ENCODE data around the gene OTOGL. TPM values are rescaled to one million over a fixed set of nuclear protein-coding genes. Genes with fewer than 3 reads are reported as not detected.
"Not testable (repeated sequence)": the region's sequence is repeated elsewhere in the genome, so short reads cannot be mapped to it uniquely, and the experiment has no call there.

OTOGL gene
- total RNA-seq, 1 experiment from 2014 or later = 0.31 TPM

DNA sequence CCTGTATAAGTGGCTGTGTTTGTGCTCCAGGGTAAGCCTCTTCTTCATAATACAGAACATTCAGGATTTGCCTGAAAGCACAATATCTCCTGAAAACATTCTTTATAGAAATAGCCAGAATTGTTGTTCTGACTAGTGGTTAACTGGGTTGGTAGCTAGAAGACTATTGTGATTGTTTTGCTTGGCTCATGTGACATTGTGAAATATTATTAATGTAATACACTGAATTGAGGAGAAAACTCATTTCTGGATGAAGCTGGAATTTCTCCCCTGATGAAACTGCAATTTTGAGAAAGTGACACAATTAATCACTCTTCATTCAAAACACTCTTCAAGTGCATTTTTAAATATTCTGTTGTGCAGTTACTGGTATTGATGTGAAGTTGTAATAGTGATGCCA lies 172.4 kb downstream of the OTOGL start:
- H3K27me3 ChIP-seq (ENCODE audit: control insufficient read depth, insufficient read depth, low read length) = no peaks in the 10 kb centered on the region
- no peak for DNase-seq
- H3K4me3 ChIP-seq (ENCODE audit: insufficient read depth, low read depth, low read length) = no peak overlapping the region
- no peaks in the 10 kb centered on the region for H3K36me3 ChIP-seq (replicated peaks; ENCODE audit: control insufficient read depth, insufficient read depth, low read length)

DNA sequence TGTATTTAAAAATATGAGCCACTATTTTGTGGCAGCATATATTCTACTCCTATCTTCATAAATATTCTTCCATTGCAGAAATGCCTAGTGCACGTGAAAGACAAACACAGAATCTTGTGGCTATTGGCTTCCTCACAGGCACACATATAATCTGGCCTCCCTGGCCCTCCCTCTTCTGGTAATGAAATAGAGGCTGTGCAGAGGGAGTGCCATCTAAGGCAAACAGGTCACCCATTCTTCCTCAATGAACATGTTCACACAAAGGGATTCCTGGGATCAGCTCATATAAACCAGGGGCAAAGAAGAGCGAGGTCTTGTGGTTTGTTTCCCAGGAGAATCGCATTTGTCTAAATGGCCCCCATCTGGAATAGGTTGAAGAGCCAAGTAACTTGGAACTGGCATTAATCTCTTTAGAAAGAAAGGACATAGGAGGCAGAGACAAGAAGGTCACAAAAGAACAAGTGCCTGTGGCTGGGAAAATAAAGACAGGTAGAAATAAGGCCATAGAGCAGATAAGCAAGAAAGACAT lies 173.1 kb downstream of the OTOGL start:
- no peaks in the 10 kb centered on the region for H3K27me3 ChIP-seq (ENCODE audit: control insufficient read depth, insufficient read depth, low read length)
- no peak for DNase-seq
- no peaks in the 10 kb centered on the region for H3K36me3 ChIP-seq (replicated peaks; ENCODE audit: control insufficient read depth, insufficient read depth, low read length)
- no peak overlapping the region for H3K4me3 ChIP-seq (ENCODE audit: insufficient read depth, low read depth, low read length)

DNA sequence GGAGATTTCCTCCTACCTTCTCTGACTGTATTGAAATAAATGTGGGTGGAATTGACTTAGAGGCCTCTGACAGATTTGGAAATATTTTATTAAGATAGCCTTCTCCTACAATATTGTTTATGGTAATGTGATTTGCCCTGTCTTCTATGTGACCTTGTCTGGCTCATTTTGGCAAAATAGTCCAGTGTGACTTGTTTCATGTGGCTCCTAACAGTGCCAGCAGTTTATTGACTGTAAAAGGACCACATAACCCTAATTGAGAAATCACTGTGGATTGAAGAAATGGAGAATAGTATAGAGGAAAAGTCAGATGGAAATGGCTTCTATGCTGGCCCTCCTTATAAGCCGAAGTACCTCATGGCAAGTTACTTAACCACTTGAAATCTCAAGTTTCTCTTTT lies 173.8 kb downstream of the OTOGL start:
- H3K27me3 ChIP-seq (ENCODE audit: control insufficient read depth, insufficient read depth, low read length) = no peaks in the 10 kb centered on the region
- H3K36me3 ChIP-seq (replicated peaks; ENCODE audit: control insufficient read depth, insufficient read depth, low read length) = no peaks in the 10 kb centered on the region
- no peak for DNase-seq
- no peak overlapping the region for H3K4me3 ChIP-seq (ENCODE audit: insufficient read depth, low read depth, low read length)

DNA sequence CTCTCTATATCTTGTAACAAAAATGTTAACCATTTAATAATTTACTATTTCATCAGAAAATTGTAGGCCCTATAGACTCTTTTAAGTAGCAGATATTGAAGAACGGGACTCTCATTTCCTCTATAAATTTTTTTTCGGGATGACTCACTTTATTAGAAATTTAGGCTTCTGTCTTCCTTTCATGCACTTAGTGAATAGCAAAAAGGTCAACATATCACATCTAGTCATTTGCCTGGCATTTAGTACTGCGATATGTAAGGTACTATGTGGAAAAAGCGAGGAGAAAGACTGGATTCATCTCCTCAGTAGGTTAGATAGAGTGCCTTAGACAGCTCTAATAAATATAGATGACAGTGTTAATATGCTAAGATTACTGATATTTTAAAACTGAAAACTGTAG lies 178.4 kb downstream of the OTOGL start:
- H3K4me3 ChIP-seq (ENCODE audit: insufficient read depth, low read depth, low read length) = no peak overlapping the region
- no peaks in the 10 kb centered on the region for H3K27me3 ChIP-seq (ENCODE audit: control insufficient read depth, insufficient read depth, low read length)
- no peak for DNase-seq
- no peaks in the 10 kb centered on the region for H3K36me3 ChIP-seq (replicated peaks; ENCODE audit: control insufficient read depth, insufficient read depth, low read length)

DNA sequence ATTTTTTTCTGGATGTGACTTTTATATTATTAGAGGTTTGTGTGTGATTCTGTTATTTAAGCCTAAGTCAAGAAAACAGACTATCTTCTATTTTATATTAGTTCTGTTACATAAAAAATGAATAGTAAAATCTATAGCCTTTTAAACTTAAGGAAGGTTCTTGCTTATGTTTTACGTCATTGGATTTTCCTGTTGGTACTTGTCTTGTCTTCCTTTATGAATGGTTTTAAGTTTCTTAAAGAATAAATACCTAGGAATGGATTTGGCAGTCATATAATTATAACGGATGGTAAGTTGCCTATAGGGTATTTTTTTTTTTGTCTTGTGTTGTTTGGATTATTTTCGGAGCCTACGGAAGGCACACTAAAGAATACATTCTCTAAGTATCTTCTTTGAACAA lies 182.9 kb downstream of the OTOGL start:
- H3K36me3 ChIP-seq (replicated peaks; ENCODE audit: control insufficient read depth, insufficient read depth, low read length) = no peaks in the 10 kb centered on the region
- H3K4me3 ChIP-seq (ENCODE audit: insufficient read depth, low read depth, low read length) = no peak overlapping the region
- no peak for DNase-seq
- H3K27me3 ChIP-seq (ENCODE audit: control insufficient read depth, insufficient read depth, low read length) = no peaks in the 10 kb centered on the region

DNA sequence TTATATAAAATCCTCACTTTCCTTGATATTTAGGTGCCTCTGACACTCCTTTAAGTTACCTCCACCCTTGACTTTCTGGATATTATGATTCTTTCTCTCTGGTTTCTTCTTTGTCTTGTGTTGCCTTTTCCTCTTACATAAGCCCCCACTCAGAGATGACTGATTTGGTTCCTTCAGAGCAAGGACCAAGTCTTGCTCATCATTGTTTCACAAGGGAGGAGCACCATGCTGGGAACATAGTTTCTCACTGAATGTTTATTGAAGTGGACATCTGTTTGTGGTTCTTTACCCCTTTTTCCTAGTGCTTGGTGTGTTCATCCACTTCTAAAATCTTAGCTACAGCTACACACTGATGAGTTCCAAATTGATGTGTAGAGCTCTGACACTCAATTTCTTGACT lies 183.4 kb downstream of the OTOGL start:
- H3K27me3 ChIP-seq (ENCODE audit: control insufficient read depth, insufficient read depth, low read length) = no peaks in the 10 kb centered on the region
- no peak overlapping the region for H3K4me3 ChIP-seq (ENCODE audit: insufficient read depth, low read depth, low read length)
- H3K36me3 ChIP-seq (replicated peaks; ENCODE audit: control insufficient read depth, insufficient read depth, low read length) = no peaks in the 10 kb centered on the region
- DNase-seq = no peak

DNA sequence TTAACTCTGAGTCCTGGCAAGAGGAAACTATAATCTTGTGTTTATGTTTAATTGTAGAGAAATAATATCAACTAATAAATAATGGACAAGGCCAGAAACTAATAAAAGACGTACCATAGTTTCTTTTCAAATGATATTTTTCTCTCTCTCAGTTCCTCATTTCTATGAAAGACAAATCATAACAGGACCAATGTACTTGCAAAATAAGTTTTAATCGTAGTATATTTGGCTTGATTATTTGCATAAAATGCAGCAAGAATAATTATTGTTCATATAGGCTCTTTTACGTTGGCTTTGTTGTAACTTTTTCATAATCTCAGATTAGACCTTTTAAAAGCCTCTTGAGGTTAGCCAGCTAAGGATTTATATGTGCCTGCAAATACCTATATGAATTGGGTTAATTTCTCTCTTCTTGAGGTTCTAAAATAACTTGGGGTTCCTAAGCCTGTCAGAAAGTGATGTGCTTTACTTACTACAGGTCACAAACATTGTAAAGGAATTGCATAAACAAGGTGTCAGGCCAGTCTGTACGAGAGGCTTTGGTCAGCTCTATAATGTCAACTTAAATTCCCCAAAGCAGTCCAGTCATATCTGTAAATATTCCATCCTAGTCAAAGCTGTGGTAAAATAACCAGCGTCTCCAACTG lies 191.9 kb downstream of the OTOGL start:
- Histone ChIP-seq H3K36me3 (replicated peaks; ENCODE audit: control insufficient read depth, insufficient read depth, low read length) (no peaks in the 10 kb centered on the region), H3K4me3 (ENCODE audit: insufficient read depth, low read depth, low read length) (no peak overlapping the region), H3K27me3 (ENCODE audit: control insufficient read depth, insufficient read depth, low read length) (no peaks in the 10 kb centered on the region)
- no peak for DNase-seq

DNA sequence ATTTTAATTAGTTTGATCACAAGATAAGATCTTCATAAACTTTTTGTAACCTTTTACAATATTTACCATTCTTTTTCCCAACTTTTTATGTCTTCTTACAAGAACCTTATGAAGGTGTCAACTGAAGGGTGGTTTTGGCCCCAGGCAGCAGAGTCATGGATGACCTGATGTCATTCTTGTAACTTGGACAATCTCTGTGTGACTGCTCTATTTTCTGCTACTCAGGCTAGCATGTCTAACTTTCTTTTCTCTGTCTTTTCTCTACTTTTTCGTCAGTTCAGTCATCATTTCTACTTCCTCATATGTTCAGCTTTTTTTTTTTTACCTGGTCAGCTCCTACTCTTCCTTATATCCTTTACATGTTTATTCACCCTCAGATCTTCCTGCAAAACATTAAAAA lies 194.0 kb downstream of the OTOGL start:
- H3K4me3 ChIP-seq (ENCODE audit: insufficient read depth, low read depth, low read length) = no peak overlapping the region
- no peak for DNase-seq
- no peaks in the 10 kb centered on the region for H3K36me3 ChIP-seq (replicated peaks; ENCODE audit: control insufficient read depth, insufficient read depth, low read length)
- no peaks in the 10 kb centered on the region for H3K27me3 ChIP-seq (ENCODE audit: control insufficient read depth, insufficient read depth, low read length)

DNA sequence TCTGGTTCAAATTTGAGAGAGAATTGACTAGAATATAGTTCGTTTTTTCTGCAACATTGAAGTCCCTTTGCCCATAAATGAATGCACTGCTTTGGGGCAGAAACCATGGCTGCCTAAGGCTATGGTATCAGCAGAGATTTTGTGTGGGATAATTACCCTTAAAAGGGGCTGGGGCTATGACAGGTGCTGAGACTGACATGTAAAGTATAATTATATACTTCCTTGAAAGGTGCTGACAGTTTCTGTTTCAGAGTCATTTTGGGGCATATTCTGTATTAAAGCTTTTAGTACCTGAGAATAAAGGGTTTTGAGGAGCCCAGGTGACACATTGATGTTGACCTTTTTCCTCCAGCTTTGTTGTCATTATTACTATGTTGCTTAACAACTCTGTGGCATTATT lies 194.4 kb downstream of the OTOGL start:
- Histone ChIP-seq H3K27me3 (ENCODE audit: control insufficient read depth, insufficient read depth, low read length) (no peaks in the 10 kb centered on the region), H3K36me3 (replicated peaks; ENCODE audit: control insufficient read depth, insufficient read depth, low read length) (no peaks in the 10 kb centered on the region), H3K4me3 (ENCODE audit: insufficient read depth, low read depth, low read length) (no peak overlapping the region)
- DNase-seq = no peak

DNA sequence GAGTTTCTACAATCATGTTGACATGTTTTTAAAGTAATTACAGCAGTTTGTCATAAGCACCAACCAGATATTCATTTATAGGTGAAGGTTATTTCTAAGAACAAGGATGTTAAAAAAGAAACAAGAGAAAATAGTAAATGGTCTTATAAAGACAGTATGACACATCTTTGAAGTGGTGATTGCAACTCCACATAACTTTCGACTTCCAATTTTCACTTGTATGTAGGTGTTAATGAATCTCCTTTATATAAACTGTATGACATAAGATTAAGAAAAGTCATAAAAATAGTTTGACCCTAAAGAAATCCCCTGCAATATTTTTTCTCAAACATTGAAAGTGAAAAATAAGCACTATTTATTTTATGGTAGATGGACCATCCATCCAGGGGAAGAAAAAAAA lies 199.9 kb downstream of the OTOGL start:
- Histone ChIP-seq H3K36me3 (replicated peaks; ENCODE audit: control insufficient read depth, insufficient read depth, low read length) (no peaks in the 10 kb centered on the region), H3K27me3 (ENCODE audit: control insufficient read depth, insufficient read depth, low read length) (no peaks in the 10 kb centered on the region), H3K4me3 (ENCODE audit: insufficient read depth, low read depth, low read length) (no peak overlapping the region)
- no peak for DNase-seq

DNA sequence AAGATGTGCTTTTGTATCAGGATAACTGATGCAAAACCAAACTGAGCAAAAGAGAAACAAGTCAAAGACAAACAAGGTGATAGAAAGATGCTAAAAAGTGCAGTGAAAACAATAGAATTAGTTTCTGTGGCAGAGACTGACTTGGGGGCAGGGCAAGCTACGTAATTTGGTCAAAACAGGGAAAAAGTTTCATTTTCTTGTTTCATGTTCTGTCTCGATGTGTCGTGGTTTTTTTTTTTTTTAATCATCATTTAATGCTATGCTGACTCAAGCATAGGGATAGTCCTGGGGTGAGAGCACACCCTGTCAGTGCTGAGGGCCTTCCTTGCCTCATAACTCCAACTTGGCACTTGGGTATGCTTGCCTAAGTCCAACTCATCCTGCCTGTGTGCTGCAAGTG lies 200.6 kb downstream of the OTOGL start:
- no peaks in the 10 kb centered on the region for H3K36me3 ChIP-seq (replicated peaks; ENCODE audit: control insufficient read depth, insufficient read depth, low read length)
- DNase-seq = no peak
- no peaks in the 10 kb centered on the region for H3K27me3 ChIP-seq (ENCODE audit: control insufficient read depth, insufficient read depth, low read length)
- H3K4me3 ChIP-seq (ENCODE audit: insufficient read depth, low read depth, low read length) = no peak overlapping the region

DNA sequence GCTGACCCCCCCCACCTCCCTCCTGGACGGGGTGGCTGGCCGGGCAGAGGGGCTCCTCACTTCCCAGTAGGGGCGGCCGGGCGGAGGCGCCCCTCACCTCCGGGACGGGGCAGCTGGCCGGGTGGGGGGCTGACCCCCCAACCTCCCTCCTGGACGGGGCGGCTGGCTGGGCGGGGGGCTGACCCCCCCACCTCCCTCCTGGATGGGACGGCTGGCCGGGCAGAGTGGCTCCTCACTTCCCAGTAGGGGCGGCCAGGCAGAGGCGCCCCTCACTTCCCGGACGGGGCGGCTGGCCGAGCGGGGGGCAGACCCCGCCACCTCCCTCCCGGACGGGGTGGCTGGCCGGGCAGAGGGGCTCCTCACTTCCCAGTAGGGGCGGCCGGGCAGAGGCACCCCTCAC lies 208.1 kb downstream of the OTOGL start:
- not testable (repeated sequence) for H3K36me3 ChIP-seq (replicated peaks; ENCODE audit: control insufficient read depth, insufficient read depth, low read length); DNase-seq; H3K27me3 ChIP-seq (ENCODE audit: control insufficient read depth, insufficient read depth, low read length); H3K4me3 ChIP-seq (ENCODE audit: insufficient read depth, low read depth, low read length)

DNA sequence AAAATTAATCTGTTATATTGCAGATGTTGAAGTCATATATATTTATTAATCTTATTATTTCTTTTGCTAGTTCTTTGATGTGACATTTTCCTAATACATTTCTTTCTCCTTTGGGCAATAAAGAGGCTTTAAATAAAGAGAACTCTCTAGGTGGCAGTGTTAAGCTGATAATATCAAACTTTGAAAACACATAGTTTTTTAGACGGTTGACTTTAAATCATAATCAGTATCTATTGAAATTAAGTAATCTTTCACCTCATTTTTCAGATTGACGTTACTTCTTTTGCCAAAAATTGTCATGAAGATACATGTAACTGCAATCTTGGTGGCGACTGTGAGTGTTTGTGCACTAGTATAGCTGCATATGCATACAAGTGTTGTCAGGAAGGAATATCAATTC lies 213.9 kb downstream of the OTOGL start:
- Histone ChIP-seq H3K4me3 (ENCODE audit: insufficient read depth, low read depth, low read length) (no peak overlapping the region), H3K36me3 (replicated peaks; ENCODE audit: control insufficient read depth, insufficient read depth, low read length) (no peaks in the 10 kb centered on the region), H3K27me3 (ENCODE audit: control insufficient read depth, insufficient read depth, low read length) (no peaks in the 10 kb centered on the region)
- DNase-seq = no peak

DNA sequence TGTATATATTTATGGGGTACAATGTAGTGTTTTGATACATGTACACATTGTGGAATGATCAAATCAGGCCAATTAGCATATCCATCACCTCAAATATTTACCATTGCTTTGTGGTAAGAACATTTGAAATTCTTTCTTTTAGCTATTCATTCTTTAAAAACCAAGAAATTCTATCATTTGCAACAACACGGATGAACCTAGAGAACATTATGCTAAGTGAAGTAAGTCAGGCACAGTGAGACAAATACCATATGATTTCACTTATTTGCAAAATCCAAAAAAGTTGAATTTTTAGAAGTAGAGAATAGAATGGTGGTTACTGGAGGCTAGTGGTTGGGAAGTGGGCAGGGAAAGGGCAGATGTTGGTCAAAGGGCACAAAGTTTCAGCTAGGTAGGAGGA lies 215.4 kb downstream of the OTOGL start:
- no peak overlapping the region for H3K4me3 ChIP-seq (ENCODE audit: insufficient read depth, low read depth, low read length)
- DNase-seq = no peak
- no peaks in the 10 kb centered on the region for H3K36me3 ChIP-seq (replicated peaks; ENCODE audit: control insufficient read depth, insufficient read depth, low read length)
- no peaks in the 10 kb centered on the region for H3K27me3 ChIP-seq (ENCODE audit: control insufficient read depth, insufficient read depth, low read length)

DNA sequence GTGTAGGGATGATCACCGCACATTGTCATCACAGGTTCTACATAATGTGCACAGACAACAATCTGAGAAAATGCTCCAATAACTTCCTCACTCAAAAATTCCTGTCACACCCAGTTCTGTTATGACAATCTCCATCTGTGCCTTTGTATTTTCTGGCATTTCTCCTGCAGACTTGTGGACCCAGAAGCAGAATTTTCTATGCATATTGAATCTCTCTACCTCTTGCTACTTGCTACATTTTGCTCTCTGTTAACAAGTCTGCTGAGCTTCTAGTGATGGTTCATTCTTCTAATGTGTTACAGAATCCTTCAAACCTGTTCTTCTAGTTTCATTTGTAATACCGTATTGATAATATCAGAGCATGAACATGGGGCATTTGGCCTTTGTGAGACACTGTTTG lies 216.9 kb downstream of the OTOGL start:
- no peak for DNase-seq
- Histone ChIP-seq H3K4me3 (ENCODE audit: insufficient read depth, low read depth, low read length) (no peak overlapping the region), H3K36me3 (replicated peaks; ENCODE audit: control insufficient read depth, insufficient read depth, low read length) (no peaks in the 10 kb centered on the region), H3K27me3 (ENCODE audit: control insufficient read depth, insufficient read depth, low read length) (no peaks in the 10 kb centered on the region)

DNA sequence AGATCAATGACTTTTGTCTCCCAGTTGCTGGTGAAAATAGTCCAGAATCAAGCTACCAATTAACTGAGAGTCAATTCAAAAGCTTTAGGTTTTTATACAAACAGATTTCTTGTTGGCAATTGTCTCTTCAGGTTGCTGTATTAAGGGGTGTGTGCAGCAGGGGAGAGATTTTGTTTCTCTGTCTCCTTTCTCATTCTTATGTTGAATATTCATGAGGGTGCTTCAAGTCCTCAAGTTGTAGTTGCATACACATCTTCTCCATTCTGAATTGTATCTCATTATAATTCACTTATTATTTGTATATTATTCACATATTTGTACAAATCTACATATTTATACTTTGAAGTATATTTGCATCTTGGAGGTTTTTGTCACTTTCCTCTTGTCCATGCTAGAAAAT lies 218.0 kb downstream of the OTOGL start:
- no peaks in the 10 kb centered on the region for H3K36me3 ChIP-seq (replicated peaks; ENCODE audit: control insufficient read depth, insufficient read depth, low read length)
- DNase-seq = no peak

More for the DNA sequence above, 218.0 kb downstream of the OTOGL start:
- no peaks in the 10 kb centered on the region for H3K27me3 ChIP-seq (ENCODE audit: control insufficient read depth, insufficient read depth, low read length)
- no peak overlapping the region for H3K4me3 ChIP-seq (ENCODE audit: insufficient read depth, low read depth, low read length)

All from H7 (cell line).